GM12878 (cell line): Measurements from ENCODE around the gene GUCA2B. TPM values are rescaled to one million over a fixed set of nuclear protein-coding genes. Genes with fewer than 3 reads are reported as not detected.

Experiments used
- ATAC-seq: fragments of 200-7000 bp; cut with Tn5 transposase; 3 replicates; pipeline ENCODE4 v1.9.1; 2020; ENCODE audit warnings: mild to moderate bottlenecking, moderate library complexity
- BruUV-seq: library from RNA; stranded (reverse); fragments of 400-500 nt; replicated peaks from 2 replicates; lab custom pipeline; 2021; lab: Mats Ljungman, UMichigan
- CTCF ChIA-PET: fragments of 300-600 bp; sonication (Branson Sonifier 250); formaldehyde crosslinking; extraction: SDS; loops from one replicate; lab custom pipeline; 2021; ENCODE audit warnings: inconsistent platforms; lab: Yijun Ruan, JAX
- POLR2A ChIA-PET: fragments of 350-600 bp; formaldehyde crosslinking; extraction: SDS; loops from one replicate; lab custom pipeline; 2021; ENCODE audit warnings: inconsistent platforms; lab: Charles Lee
- RAD21 ChIA-PET: fragments of 300-600 bp; sonication (Branson Sonifier 250); formaldehyde crosslinking; loops from one replicate; lab custom pipeline; 2023; ENCODE audit warnings: antibody characterized with exemption; ENCODE audit not compliant: unreplicated experiment; lab: Charles Lee
- SMC1A ChIA-PET: fragments of 300-600 bp; sonication (Branson Sonifier 250); formaldehyde crosslinking; loops from one replicate; lab custom pipeline; 2023; ENCODE audit not compliant: unreplicated experiment, uncharacterized antibody; lab: Charles Lee
- DNase-seq: peaks from one replicate; pipeline ENCODE4 v3.0.0-alpha.2; 2011; ENCODE audit warnings: low read depth, low spot score
- FAIRE-seq: peaks from 3 replicates; lab custom pipeline; 2011; peaks lifted over from hg19 to GRCh38; lab: Jason Lieb, UNC
- H2AFZ ChIP-seq: 2 replicates; pipeline ENCODE4 v1.6.0; 2011; ENCODE audit warnings: low read depth, low read length, control low read depth; ENCODE audit not compliant: control insufficient read depth
- H3K27ac ChIP-seq: 2 replicates; pipeline ENCODE4 v1.5.1; 2011; ENCODE audit warnings: control low read depth; ENCODE audit not compliant: control insufficient read depth, insufficient read depth
- H3K27me3 ChIP-seq, 2 experiments: replicated peaks in 1 of 2; 2 replicates each; pipeline versions ENCODE4 v1.6.0 to v1.6.1; 2011; ENCODE audit warnings: low read length in 1 of 2; ENCODE audit not compliant: control insufficient read depth in 2 of 2, insufficient read depth in 2 of 2
- H3K36me3 ChIP-seq, 2 experiments: 2 replicates each; pipeline ENCODE4 v1.5.1; 2011; ENCODE audit warnings: low read length in 1 of 2; ENCODE audit not compliant: control insufficient read depth in 2 of 2, insufficient read depth in 2 of 2
- H3K4me1 ChIP-seq: 2 replicates; pipeline ENCODE4 v1.6.1; 2011; ENCODE audit warnings: mild to moderate bottlenecking, low read length, moderate library complexity, mixed read lengths; ENCODE audit not compliant: control insufficient read depth, insufficient read depth
- H3K4me2 ChIP-seq: 2 replicates; pipeline ENCODE4 v1.6.0; 2011; ENCODE audit warnings: control low read depth; ENCODE audit not compliant: control insufficient read depth, insufficient read depth
- H3K4me3 ChIP-seq: fragments of 200-600 bp; sonication (generic); 2 replicates; pipeline ENCODE4 v1.5.1; 2016
- H3K79me2 ChIP-seq: 2 replicates; pipeline ENCODE4 v1.6.0; 2011; ENCODE audit warnings: low read length; ENCODE audit not compliant: control insufficient read depth, insufficient read depth
- H3K9ac ChIP-seq: 2 replicates; pipeline ENCODE4 v1.8.0; 2011; ENCODE audit warnings: low read length, control low read depth, mixed read lengths; ENCODE audit not compliant: control insufficient read depth, insufficient read depth
- H3K9me3 ChIP-seq: replicated peaks from 3 replicates; pipeline ENCODE4 v1.5.1; 2011; ENCODE audit warnings: mild to moderate bottlenecking, low read length; ENCODE audit not compliant: control insufficient read depth, insufficient read depth
- H4K20me1 ChIP-seq: 2 replicates; pipeline ENCODE4 v1.6.0; 2011; ENCODE audit not compliant: control insufficient read depth, insufficient read depth
- ATF7 ChIP-seq: fragments of 450-650 bp; IDR thresholded peaks from 2 replicates; pipeline ENCODE4 v1.6.1; 2016; ENCODE audit warnings: low read depth, mild to moderate bottlenecking
- EGR1 ChIP-seq, 2 experiments: IDR thresholded peaks; 1 replicate in 1 of 2; 2 replicates in 1 of 2; pipeline ENCODE4 v1.6.1; 2011 to 2012; ENCODE audit warnings: low read depth in 2 of 2, low read length in 2 of 2, borderline replicate concordance in 1 of 2, mild to moderate bottlenecking in 1 of 2, moderate library complexity in 1 of 2
- JUND ChIP-seq: IDR thresholded peaks from 2 replicates; pipeline ENCODE4 v1.6.1; 2012; ENCODE audit warnings: low read depth, mild to moderate bottlenecking, low read length, improper control_type of control experiment, moderate library complexity
- MTA3 ChIP-seq: IDR thresholded peaks from 2 replicates; pipeline ENCODE4 v1.6.1; 2012; ENCODE audit warnings: low read length, inconsistent platforms, borderline replicate concordance
- PBX3 ChIP-seq: IDR thresholded peaks from 2 replicates; pipeline ENCODE4 v1.6.1; 2011; ENCODE audit warnings: mild to moderate bottlenecking, low read depth, low read length, moderate library complexity; ENCODE audit not compliant: insufficient replicate concordance
- RCOR1 ChIP-seq: conservative IDR thresholded peaks from 2 replicates; pipeline ENCODE4 v1.6.1; 2012; ENCODE audit warnings: low read depth, low read length, improper control_type of control experiment
- RFX5 ChIP-seq: IDR thresholded peaks from 2 replicates; pipeline ENCODE4 v1.6.1; 2011; ENCODE audit warnings: low read depth, low read length, improper control_type of control experiment
- SMAD5 ChIP-seq: IDR thresholded peaks from 2 replicates; pipeline ENCODE4 v1.6.1; 2016; ENCODE audit warnings: antibody characterized with exemption, low read depth
- SP1 ChIP-seq: IDR thresholded peaks from one replicate; pipeline ENCODE4 v1.6.1; 2011; ENCODE audit warnings: low read depth, low read length
- SRF ChIP-seq, 2 experiments: IDR thresholded peaks; 2 replicates each; pipeline ENCODE4 v1.6.1; 2011; ENCODE audit warnings: low read depth in 2 of 2, low read length in 2 of 2, mild to moderate bottlenecking in 1 of 2, moderate library complexity in 1 of 2
- SUZ12 ChIP-seq: fragments of 200-600 bp; sonication (generic); IDR thresholded peaks from one replicate; pipeline ENCODE4 v1.6.1; 2018; ENCODE audit warnings: antibody characterized with exemption, mild to moderate bottlenecking; ENCODE audit not compliant: unreplicated experiment
- ZNF207 ChIP-seq: fragments of 450-650 bp; IDR thresholded peaks from 2 replicates; pipeline ENCODE4 v1.6.1; 2014; ENCODE audit warnings: antibody characterized with exemption, mild to moderate bottlenecking, borderline replicate concordance
- ZZZ3 ChIP-seq: IDR thresholded peaks from 2 replicates; pipeline ENCODE4 v1.6.1; 2011; ENCODE audit warnings: low read depth; ENCODE audit not compliant: control insufficient read depth, insufficient read length
- WGBS: methylation state at CpG from one replicate; pipeline ENCODE4 v1.1.6; 2016; ENCODE audit warnings: low lambda C conversion rate; ENCODE audit not compliant: insufficient replicate concordance, insufficient coverage; ENCODE audit errors: missing lambda C conversion rate; 5-methylcytosine and 5-hydroxymethylcytosine counted together
- in situ Hi-C: fragments of 300-500 bp; cut with MboI; formaldehyde crosslinking; loops from 9 replicates; pipeline ENCODE4 v1.14.3; 2018; ENCODE audit warnings: mixed read lengths
- intact Hi-C: fragments of 100-400 bp; cut with micrococcal nuclease; formaldehyde crosslinking; loops from one replicate; pipeline ENCODE4 v1.14.2; 2022; ENCODE audit not compliant: unreplicated experiment
- polyA plus RNA-seq, 11 experiments: library from polyadenylated mRNA; depleted of rRNA in 4 of 11; unstranded in 6 of 11; stranded (reverse) in 5 of 11; fragments of >200 nt; fragmentation: Nextera tagmentation in 4 of 11; fragmentation: Illumina TruSeq in 1 of 11; extraction: Ambion mirVana in 4 of 11; extraction: Trizol in 1 of 11; gene quantifications; 1 replicate in 1 of 11; 2 replicates in 10 of 11; pipeline versions ENCODE4 v1.2.1 to v1.2.3, GENCODE V29; 2011 to 2016; ENCODE audit warnings: inconsistent platforms in 2 of 11, missing spikeins in 2 of 11, low read depth in 1 of 11
- total RNA-seq, 4 experiments: library from RNA; depleted of rRNA in 3 of 4; stranded (reverse); fragments of >200 nt in 3 of 4; fragmentation: Illumina TruSeq in 1 of 4; extraction: Trizol in 1 of 4; gene quantifications; 2 replicates each; pipeline versions ENCODE4 v1.2.1 to v1.2.3, GENCODE V29; 2013 to 2021
- TF ChIP-seq, protein P1 (sequence below): IDR thresholded peaks from 2 replicates; pipeline ENCODE4 v1.6.1; 2012; ENCODE audit warnings: low read length, inconsistent platforms
- TF ChIP-seq, protein P2 (sequence below): IDR thresholded peaks from 2 replicates; pipeline ENCODE4 v1.6.1; 2012; ENCODE audit warnings: mild to moderate bottlenecking, low read depth, low read length
- TF ChIP-seq, protein P3 (sequence below): fragments of 450-650 bp; formaldehyde crosslinking; IDR thresholded peaks from 2 replicates; pipeline ENCODE4 v1.4.0; 2020; ENCODE audit warnings: mild to moderate bottlenecking, moderate library complexity

GUCA2B gene
- total and polyA plus RNA-seq, 10 of the 15 experiments (the other 5 are each of a cell fraction or from before 2014, with no cell fraction given) = not detected

DNA sequence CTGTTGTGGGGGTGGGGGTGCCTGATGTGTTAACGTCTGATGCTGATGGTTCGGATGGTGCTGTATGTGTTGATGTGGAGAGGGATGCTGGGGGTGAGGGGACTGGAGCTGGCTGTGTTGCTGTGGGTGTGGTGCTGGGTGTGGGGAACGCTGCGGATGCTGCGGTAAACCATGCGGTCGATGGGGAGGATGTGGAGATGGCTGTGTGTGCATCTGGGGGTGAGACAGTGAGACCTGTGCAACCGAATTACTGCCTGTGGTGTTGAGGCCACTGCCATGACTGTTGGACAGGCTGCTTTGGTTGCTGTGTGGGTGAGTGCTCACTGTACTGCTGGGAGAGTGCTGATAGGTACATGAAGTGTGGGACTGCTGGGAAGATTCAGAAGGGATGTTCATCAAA is 38.1 kb downstream of the GUCA2B start:
- peaks cover 5 to 16% of the 10 kb centered on the region in 2 experiments for H3K36me3 ChIP-seq
- TF ChIP-seq ZNF207 = no peak
- TF ChIP-seq, protein P1, sequence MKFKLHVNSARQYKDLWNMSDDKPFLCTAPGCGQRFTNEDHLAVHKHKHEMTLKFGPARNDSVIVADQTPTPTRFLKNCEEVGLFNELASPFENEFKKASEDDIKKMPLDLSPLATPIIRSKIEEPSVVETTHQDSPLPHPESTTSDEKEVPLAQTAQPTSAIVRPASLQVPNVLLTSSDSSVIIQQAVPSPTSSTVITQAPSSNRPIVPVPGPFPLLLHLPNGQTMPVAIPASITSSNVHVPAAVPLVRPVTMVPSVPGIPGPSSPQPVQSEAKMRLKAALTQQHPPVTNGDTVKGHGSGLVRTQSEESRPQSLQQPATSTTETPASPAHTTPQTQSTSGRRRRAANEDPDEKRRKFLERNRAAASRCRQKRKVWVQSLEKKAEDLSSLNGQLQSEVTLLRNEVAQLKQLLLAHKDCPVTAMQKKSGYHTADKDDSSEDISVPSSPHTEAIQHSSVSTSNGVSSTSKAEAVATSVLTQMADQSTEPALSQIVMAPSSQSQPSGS = no peak
- TF ChIP-seq SMAD5 = no peak
- TF ChIP-seq ATF7 = no peak
- TF ChIP-seq RFX5 = no peak
- no peak for TF ChIP-seq PBX3
- no peak for TF ChIP-seq SP1
- TF ChIP-seq, protein P2, sequence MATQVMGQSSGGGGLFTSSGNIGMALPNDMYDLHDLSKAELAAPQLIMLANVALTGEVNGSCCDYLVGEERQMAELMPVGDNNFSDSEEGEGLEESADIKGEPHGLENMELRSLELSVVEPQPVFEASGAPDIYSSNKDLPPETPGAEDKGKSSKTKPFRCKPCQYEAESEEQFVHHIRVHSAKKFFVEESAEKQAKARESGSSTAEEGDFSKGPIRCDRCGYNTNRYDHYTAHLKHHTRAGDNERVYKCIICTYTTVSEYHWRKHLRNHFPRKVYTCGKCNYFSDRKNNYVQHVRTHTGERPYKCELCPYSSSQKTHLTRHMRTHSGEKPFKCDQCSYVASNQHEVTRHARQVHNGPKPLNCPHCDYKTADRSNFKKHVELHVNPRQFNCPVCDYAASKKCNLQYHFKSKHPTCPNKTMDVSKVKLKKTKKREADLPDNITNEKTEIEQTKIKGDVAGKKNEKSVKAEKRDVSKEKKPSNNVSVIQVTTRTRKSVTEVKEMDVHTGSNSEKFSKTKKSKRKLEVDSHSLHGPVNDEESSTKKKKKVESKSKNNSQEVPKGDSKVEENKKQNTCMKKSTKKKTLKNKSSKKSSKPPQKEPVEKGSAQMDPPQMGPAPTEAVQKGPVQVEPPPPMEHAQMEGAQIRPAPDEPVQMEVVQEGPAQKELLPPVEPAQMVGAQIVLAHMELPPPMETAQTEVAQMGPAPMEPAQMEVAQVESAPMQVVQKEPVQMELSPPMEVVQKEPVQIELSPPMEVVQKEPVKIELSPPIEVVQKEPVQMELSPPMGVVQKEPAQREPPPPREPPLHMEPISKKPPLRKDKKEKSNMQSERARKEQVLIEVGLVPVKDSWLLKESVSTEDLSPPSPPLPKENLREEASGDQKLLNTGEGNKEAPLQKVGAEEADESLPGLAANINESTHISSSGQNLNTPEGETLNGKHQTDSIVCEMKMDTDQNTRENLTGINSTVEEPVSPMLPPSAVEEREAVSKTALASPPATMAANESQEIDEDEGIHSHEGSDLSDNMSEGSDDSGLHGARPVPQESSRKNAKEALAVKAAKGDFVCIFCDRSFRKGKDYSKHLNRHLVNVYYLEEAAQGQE = no peak
- no peak for TF ChIP-seq ZZZ3
- TF ChIP-seq RCOR1 = no peak
- no peak for TF ChIP-seq SUZ12
- TF ChIP-seq JUND = no peak
- no peak for TF ChIP-seq MTA3
- no peak for TF ChIP-seq SRF (IDR thresholded peaks at IDR 0.05; ENCODE audit: low read depth in 2 of 2, low read length in 2 of 2)
- TF ChIP-seq, protein P3, sequence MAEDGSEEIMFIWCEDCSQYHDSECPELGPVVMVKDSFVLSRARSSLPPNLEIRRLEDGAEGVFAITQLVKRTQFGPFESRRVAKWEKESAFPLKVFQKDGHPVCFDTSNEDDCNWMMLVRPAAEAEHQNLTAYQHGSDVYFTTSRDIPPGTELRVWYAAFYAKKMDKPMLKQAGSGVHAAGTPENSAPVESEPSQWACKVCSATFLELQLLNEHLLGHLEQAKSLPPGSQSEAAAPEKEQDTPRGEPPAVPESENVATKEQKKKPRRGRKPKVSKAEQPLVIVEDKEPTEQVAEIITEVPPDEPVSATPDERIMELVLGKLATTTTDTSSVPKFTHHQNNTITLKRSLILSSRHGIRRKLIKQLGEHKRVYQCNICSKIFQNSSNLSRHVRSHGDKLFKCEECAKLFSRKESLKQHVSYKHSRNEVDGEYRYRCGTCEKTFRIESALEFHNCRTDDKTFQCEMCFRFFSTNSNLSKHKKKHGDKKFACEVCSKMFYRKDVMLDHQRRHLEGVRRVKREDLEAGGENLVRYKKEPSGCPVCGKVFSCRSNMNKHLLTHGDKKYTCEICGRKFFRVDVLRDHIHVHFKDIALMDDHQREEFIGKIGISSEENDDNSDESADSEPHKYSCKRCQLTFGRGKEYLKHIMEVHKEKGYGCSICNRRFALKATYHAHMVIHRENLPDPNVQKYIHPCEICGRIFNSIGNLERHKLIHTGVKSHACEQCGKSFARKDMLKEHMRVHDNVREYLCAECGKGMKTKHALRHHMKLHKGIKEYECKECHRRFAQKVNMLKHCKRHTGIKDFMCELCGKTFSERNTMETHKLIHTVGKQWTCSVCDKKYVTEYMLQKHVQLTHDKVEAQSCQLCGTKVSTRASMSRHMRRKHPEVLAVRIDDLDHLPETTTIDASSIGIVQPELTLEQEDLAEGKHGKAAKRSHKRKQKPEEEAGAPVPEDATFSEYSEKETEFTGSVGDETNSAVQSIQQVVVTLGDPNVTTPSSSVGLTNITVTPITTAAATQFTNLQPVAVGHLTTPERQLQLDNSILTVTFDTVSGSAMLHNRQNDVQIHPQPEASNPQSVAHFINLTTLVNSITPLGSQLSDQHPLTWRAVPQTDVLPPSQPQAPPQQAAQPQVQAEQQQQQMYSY = no peak
- TF ChIP-seq EGR1 (IDR thresholded peaks at IDR 0.05; ENCODE audit: borderline replicate concordance in 1 of 2, low read depth in 2 of 2, low read length in 2 of 2) = no peak

More for the DNA sequence above, 38.1 kb downstream of the GUCA2B start:
- no peak for FAIRE-seq
- Histone ChIP-seq H2AFZ (no peak overlapping the region), H4K20me1 (no peaks in the 10 kb centered on the region), H3K79me2 (no peaks in the 10 kb centered on the region), H3K27ac (no peak overlapping the region), H3K4me3 (no peak overlapping the region), H3K27me3 (no peaks in the 10 kb centered on the region), H3K4me2 (no peak overlapping the region), H3K4me1 (no peaks in the 10 kb centered on the region), H3K9me3 (no peaks in the 10 kb centered on the region), H3K9ac (no peak overlapping the region)
- intact Hi-C loops (loop anchor here (5.0 kb wide), 1 partner anchor 141 kb away; no protein-coding TSS in a partner anchor), in situ Hi-C loops (no loop called here)
- CTCF ChIA-PET = no interaction called here
- no peak for ATAC-seq
- RAD21 ChIA-PET = no interaction called here
- DNase-seq = no peak
- POLR2A ChIA-PET = no interaction called here
- WGBS = 96% methylated on average over 8 of the region's 8 CpGs
- SMC1A ChIA-PET = no interaction called here
- BruUV-seq = no TSS peak
